ENCODE measurements around the gene DLEU7. TPM values are rescaled to one million over a fixed set of nuclear protein-coding genes. Genes with fewer than 3 reads are reported as not detected.
A peak's percentile ranks its signal among the peaks of the same experiment; 100 is the strongest.

The DLEU7 gene
- total RNA-seq = under 1 TPM; 0.39 to 0.48 TPM
- under 1 TPM in 1 of 2 donors, not detected in 1; 0.50 TPM for polyA plus RNA-seq
- long read RNA-seq, donor 1, partial matches to known transcripts = 0 of 1 reads
- long read RNA-seq, donor 1, other reads (novel, unspliced or antisense) = 1 of 1 reads
- long read RNA-seq, donor 2, partial matches to known transcripts = 0 of 2 reads
- long read RNA-seq, donor 2, other reads (novel, unspliced or antisense) = 2 of 2 reads

GRCh38 chr13:50843257-50844083 is at the start of gene DLEU7:
DLEU7 (minus strand) TSS chr13:50843692; CDS start chr13:50843646, 46 bp downstream.
- H3K4me1 ChIP-seq (ENCODE audit: control insufficient read depth in 1 of 2, insufficient read depth in 2 of 2, low read length in 2 of 2) = peaks cover 6 to 16% of the 10 kb centered on the region in 2 donors
- ATAC-seq (ENCODE audit: low FRiP score) (no peak), DNase-seq (peak in 1 of 2 donors; percentile 67)
- 21 to 25% methylated on average over 78 of the region's 78 CpGs for WGBS, 2 donors
- intact Hi-C loops (cut with DNase I) = no loop called here
- peak within 1 kb of the TSS in 1 of 2 donors; percentile 17 for H3K4me3 ChIP-seq (ENCODE audit: low read length in 2 of 2)
- no peaks in the 10 kb centered on the region for H3K9me3 ChIP-seq (ENCODE audit: control insufficient read depth, low read length)
- H3K27ac ChIP-seq (ENCODE audit: low read depth in 1 of 2, low read length in 2 of 2) = no peak within 1 kb of the TSS
- H3K27me3 ChIP-seq (ENCODE audit: control insufficient read depth in 1 of 2, insufficient read depth in 2 of 2, low read length in 1 of 2) = no peaks in the 10 kb centered on the region
- no peaks in the 10 kb centered on the region for H3K36me3 ChIP-seq (ENCODE audit: control insufficient read depth in 1 of 2, insufficient read depth in 2 of 2, low read length in 1 of 2)

- H3K27me3 ChIP-seq (ENCODE audit: control insufficient read depth in 1 of 2, insufficient read depth in 2 of 2, low read length in 1 of 2) = no peaks in the 10 kb centered on the region
- intact Hi-C loops (cut with DNase I) = no loop called here
- H3K9me3 ChIP-seq (ENCODE audit: control insufficient read depth, low read length) = peaks cover 2% of the 10 kb centered on the region
- ATAC-seq (ENCODE audit: low FRiP score) (no peak), DNase-seq (peak in 1 of 2 donors; percentile 44)
- WGBS, 2 donors = 79 to 81% methylated on average over 7 of the region's 7 CpGs
- no peak overlapping the region for H3K27ac ChIP-seq (ENCODE audit: low read depth in 1 of 2, low read length in 2 of 2)
- H3K4me1 ChIP-seq (ENCODE audit: control insufficient read depth in 1 of 2, insufficient read depth in 2 of 2, low read length in 2 of 2) = no peaks in the 10 kb centered on the region
- no peak overlapping the region for H3K4me3 ChIP-seq (ENCODE audit: low read length in 2 of 2)
- no peaks in the 10 kb centered on the region for H3K36me3 ChIP-seq (ENCODE audit: control insufficient read depth in 1 of 2, insufficient read depth in 2 of 2, low read length in 1 of 2)
Observed at GRCh38 chr13:50892210-50892944, 48.9 kb upstream of the DLEU7 start.

- DNase-seq (no peak), ATAC-seq (ENCODE audit: low FRiP score) (no peak)
- Histone ChIP-seq H3K36me3 (ENCODE audit: control insufficient read depth in 1 of 2, insufficient read depth in 2 of 2, low read length in 1 of 2) (no peaks in the 10 kb centered on the region), H3K4me1 (ENCODE audit: control insufficient read depth in 1 of 2, insufficient read depth in 2 of 2, low read length in 2 of 2) (no peaks in the 10 kb centered on the region), H3K27me3 (ENCODE audit: control insufficient read depth in 1 of 2, insufficient read depth in 2 of 2, low read length in 1 of 2) (no peaks in the 10 kb centered on the region), H3K9me3 (ENCODE audit: control insufficient read depth, low read length) (peaks cover 2% of the 10 kb centered on the region), H3K27ac (ENCODE audit: low read depth in 1 of 2, low read length in 2 of 2) (no peak overlapping the region), H3K4me3 (ENCODE audit: low read length in 2 of 2) (no peak overlapping the region)
- intact Hi-C loops (cut with DNase I) = no loop called here
Observed at GRCh38 chr13:50891206-50891605, 47.7 kb upstream of the DLEU7 start.

- Histone ChIP-seq H3K4me3 (ENCODE audit: low read length in 2 of 2) (no peak overlapping the region), H3K9me3 (ENCODE audit: control insufficient read depth, low read length) (peaks cover 2% of the 10 kb centered on the region), H3K27ac (ENCODE audit: low read depth in 1 of 2, low read length in 2 of 2) (no peak overlapping the region), H3K4me1 (ENCODE audit: control insufficient read depth in 1 of 2, insufficient read depth in 2 of 2, low read length in 2 of 2) (no peaks in the 10 kb centered on the region), H3K27me3 (ENCODE audit: control insufficient read depth in 1 of 2, insufficient read depth in 2 of 2, low read length in 1 of 2) (no peaks in the 10 kb centered on the region), H3K36me3 (ENCODE audit: control insufficient read depth in 1 of 2, insufficient read depth in 2 of 2, low read length in 1 of 2) (no peaks in the 10 kb centered on the region)
- ATAC-seq (ENCODE audit: low FRiP score) = no peak
- intact Hi-C loops (cut with DNase I) = no loop called here
- 37 to 79% methylated on average over 1 of the region's 1 CpG for WGBS, 2 donors
- DNase-seq = no peak
Observed at GRCh38 chr13:50889317-50889716, 45.8 kb upstream of the DLEU7 start.

GRCh38 chr13:50888362-50888761 is 44.9 kb upstream of the DLEU7 start:
- no peak overlapping the region for H3K4me3 ChIP-seq (ENCODE audit: low read length in 2 of 2)
- intact Hi-C loops (cut with DNase I) = no loop called here
- DNase-seq = no peak
- no peaks in the 10 kb centered on the region for H3K36me3 ChIP-seq (ENCODE audit: control insufficient read depth in 1 of 2, insufficient read depth in 2 of 2, low read length in 1 of 2)
- peaks cover 2% of the 10 kb centered on the region for H3K9me3 ChIP-seq (ENCODE audit: control insufficient read depth, low read length)
- H3K27me3 ChIP-seq (ENCODE audit: control insufficient read depth in 1 of 2, insufficient read depth in 2 of 2, low read length in 1 of 2) = no peaks in the 10 kb centered on the region
- H3K4me1 ChIP-seq (ENCODE audit: control insufficient read depth in 1 of 2, insufficient read depth in 2 of 2, low read length in 2 of 2) = no peaks in the 10 kb centered on the region
- no peak for ATAC-seq (ENCODE audit: low FRiP score)
- 42 to 98% methylated on average over 1 of the region's 1 CpG for WGBS, 2 donors
- no peak overlapping the region for H3K27ac ChIP-seq (ENCODE audit: low read depth in 1 of 2, low read length in 2 of 2)

DNA sequence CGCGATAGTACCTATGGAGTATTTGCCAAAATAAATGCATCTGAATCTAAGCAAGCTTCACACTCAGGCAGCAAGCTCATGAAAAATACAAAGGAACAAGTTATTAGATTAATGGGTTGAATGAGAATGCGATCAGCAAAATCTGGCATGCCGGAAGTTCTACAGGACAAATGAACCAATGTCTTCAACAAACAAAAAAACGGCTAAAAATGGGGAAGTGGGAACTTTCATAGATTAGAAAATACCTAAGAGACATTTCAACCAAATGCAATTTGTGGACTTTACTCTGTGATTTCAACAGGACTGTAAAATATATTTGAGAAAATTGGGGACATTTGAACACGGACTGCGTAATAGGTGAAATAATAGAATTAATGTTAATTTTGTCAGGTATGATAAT is 43.7 kb upstream of the DLEU7 start:
- no peak for ATAC-seq (ENCODE audit: low FRiP score)
- no peak for DNase-seq
- peaks cover 2% of the 10 kb centered on the region for H3K9me3 ChIP-seq (ENCODE audit: control insufficient read depth, low read length)
- H3K27me3 ChIP-seq (ENCODE audit: control insufficient read depth in 1 of 2, insufficient read depth in 2 of 2, low read length in 1 of 2) = no peaks in the 10 kb centered on the region
- H3K4me3 ChIP-seq (ENCODE audit: low read length in 2 of 2) = no peak overlapping the region
- no peaks in the 10 kb centered on the region for H3K4me1 ChIP-seq (ENCODE audit: control insufficient read depth in 1 of 2, insufficient read depth in 2 of 2, low read length in 2 of 2)
- intact Hi-C loops (cut with DNase I) = no loop called here
- H3K36me3 ChIP-seq (ENCODE audit: control insufficient read depth in 1 of 2, insufficient read depth in 2 of 2, low read length in 1 of 2) = no peaks in the 10 kb centered on the region
- no peak overlapping the region for H3K27ac ChIP-seq (ENCODE audit: low read depth in 1 of 2, low read length in 2 of 2)
- WGBS, 2 donors = 87 to 91% methylated on average over 7 of the region's 7 CpGs

DNA sequence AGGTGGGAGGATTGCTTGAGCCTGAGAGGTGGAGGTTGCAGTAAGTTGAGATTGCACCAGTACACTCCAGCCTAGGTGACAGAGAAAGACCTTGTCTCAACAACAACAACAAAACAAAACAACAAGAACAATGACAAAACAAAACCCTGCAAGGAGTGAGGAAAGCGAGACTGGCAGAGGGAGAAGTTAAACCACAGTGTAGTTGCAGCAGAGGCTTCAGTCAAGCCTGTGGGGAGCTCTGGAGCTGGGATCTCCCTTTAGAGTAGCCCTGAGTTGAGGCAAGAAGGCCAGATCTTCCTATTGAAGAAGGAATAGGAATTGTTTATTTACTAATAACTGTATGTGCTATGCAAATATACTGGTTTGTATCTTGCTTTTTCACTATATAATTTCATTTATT is 40.8 kb upstream of the DLEU7 start:
- H3K4me1 ChIP-seq (ENCODE audit: control insufficient read depth in 1 of 2, insufficient read depth in 2 of 2, low read length in 2 of 2) = no peaks in the 10 kb centered on the region
- H3K4me3 ChIP-seq (ENCODE audit: low read length in 2 of 2) = no peak overlapping the region
- ATAC-seq (ENCODE audit: low FRiP score) (no peak), DNase-seq (no peak)
- no peaks in the 10 kb centered on the region for H3K9me3 ChIP-seq (ENCODE audit: control insufficient read depth, low read length)
- H3K27ac ChIP-seq (ENCODE audit: low read depth in 1 of 2, low read length in 2 of 2) = no peak overlapping the region
- no peaks in the 10 kb centered on the region for H3K27me3 ChIP-seq (ENCODE audit: control insufficient read depth in 1 of 2, insufficient read depth in 2 of 2, low read length in 1 of 2)
- 91 to 93% methylated on average over 1 of the region's 1 CpG for WGBS, 2 donors
- no peaks in the 10 kb centered on the region for H3K36me3 ChIP-seq (ENCODE audit: control insufficient read depth in 1 of 2, insufficient read depth in 2 of 2, low read length in 1 of 2)
- intact Hi-C loops (cut with DNase I) = no loop called here

DNA sequence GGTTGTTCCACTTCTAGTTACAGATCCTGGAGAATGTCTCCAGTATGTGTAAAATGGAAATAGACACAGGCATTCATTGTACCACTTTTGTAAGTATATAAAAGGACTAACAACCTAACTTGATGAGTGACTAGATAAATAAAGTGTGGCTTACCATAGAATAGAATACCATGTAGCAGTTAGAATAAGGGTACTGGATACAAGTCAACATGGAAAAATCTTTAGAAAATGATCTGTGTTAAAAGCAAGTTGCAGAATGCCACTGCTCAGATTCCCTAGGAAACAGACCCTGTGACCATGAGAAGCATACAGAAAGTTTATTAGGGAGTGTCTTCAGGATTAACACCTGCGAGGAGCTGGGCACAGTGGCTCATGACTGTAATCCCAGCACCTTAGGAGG is 40.2 kb upstream of the DLEU7 start:
- Histone ChIP-seq H3K4me1 (ENCODE audit: control insufficient read depth in 1 of 2, insufficient read depth in 2 of 2, low read length in 2 of 2) (no peaks in the 10 kb centered on the region), H3K9me3 (ENCODE audit: control insufficient read depth, low read length) (no peaks in the 10 kb centered on the region), H3K27me3 (ENCODE audit: control insufficient read depth in 1 of 2, insufficient read depth in 2 of 2, low read length in 1 of 2) (no peaks in the 10 kb centered on the region), H3K27ac (ENCODE audit: low read depth in 1 of 2, low read length in 2 of 2) (no peak overlapping the region), H3K4me3 (ENCODE audit: low read length in 2 of 2) (no peak overlapping the region), H3K36me3 (ENCODE audit: control insufficient read depth in 1 of 2, insufficient read depth in 2 of 2, low read length in 1 of 2) (no peaks in the 10 kb centered on the region)
- 84% methylated on average over 1 of the region's 1 CpG for WGBS, 2 donors
- intact Hi-C loops (cut with DNase I) = no loop called here
- ATAC-seq (ENCODE audit: low FRiP score) (no peak), DNase-seq (no peak)

Measured in aorta (tissue), 5 donors.